GM21737 (cell line): Measurements from ENCODE around the gene SHB.

Source experiments
- ATAC-seq: cut with Tn5 transposase; IDR thresholded peaks from one replicate; pipeline ENCODE4 v1.9.1; 2021; ENCODE audit warnings: mild to moderate bottlenecking, moderate library complexity; ENCODE audit not compliant: unreplicated experiment

SHB gene

DNA sequence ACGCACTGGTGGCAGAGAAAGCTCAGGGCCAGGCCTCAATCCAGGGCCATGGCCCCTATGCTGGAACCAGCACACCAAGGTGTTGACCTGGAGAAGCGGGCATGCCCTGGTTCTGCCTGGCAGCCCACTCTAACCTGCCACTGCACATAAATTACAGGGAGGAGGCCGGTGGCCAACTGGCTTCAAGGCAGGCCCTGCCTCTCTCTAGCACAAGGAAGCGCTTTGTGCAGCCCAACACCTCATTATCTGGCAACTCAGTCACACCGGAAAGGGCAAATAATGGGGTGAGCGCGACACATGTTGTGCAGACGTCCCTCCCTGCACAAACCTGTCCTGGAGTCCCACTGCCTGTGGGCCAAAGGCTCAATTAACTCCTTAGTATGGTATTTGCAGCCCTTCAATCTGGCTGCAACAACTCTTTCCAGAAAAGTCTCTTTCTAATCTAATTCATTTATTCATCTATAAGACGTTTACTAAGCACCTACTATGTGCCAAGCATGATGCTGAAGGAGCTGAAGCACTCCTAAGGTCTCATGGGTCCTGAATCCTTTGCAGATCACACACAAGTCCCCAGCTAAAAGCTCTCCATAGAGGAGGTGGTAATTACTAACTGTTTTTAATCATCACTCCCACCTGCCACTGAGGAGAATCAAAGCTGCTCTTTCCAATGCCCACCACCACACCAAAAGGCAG lies 24.9 kb downstream of the SHB start:
- ATAC-seq, result no peak

DNA sequence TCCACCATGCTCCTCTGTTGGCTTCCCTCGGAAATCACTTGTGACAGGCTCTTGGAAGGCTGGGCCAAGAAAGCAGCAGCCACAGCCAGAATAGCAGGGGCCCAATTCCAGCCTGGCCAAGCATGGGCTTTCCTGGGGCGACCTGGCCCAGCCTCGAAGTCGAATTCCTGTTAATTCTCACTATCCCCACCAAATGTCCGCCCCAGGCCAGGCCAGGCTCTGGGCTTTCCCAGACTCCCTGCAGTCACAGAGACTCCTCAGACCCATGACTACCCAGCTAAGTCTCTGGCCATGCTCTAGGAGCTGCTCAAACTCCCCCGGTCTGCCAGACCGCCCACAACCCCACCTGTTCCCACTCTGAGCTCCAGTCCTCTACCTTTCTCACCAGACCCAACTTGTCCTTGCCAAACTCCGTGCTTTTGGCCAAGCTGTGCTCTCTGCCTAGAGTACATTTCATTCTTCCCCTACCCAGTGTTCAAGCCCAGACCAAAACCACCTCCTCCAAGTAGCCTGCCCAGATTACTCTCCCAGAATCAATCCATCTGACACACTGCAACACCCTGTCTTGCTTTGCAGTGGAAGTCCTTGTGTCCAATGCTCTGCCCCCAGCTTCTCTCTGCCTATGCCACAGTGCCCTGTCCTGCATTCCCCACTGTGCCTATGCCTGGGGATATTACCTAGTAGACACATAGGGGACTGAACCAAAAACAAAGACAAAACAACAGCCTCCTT lies 26.2 kb downstream of the SHB start:
- no peak for ATAC-seq

DNA sequence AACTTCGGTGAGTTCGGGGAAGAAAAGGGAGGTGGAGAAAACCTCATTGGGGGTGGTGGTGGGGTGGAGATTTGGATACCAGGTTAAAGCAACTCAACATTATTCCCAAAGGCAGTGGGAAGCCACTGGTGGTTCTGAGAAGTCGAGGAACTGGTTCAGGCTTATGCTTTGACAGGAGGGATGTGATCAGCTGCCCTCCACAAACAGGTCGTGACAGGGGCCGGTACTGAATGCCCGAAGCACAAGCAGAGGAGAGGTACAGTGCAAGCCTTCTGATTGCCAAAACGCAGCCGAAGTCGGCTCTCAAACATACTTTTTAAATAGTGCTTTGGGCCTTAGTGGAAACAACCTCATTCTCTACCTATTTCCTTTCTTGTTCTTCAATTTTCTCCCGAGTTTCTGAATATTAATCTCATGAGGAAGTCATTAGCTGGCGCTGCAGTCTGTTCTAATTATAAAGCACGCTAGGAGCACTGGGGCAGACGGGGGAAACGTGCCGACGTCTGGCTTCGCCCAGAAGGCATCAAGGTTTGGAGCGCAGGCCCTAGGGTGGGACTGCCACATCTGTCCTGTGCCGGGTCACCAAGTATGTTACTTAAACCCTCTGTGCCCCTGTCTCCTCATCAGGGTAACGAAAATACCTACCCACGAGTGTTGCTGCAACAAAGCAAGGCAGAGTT lies 27.3 kb downstream of the SHB start:
- ATAC-seq, result no peak

DNA sequence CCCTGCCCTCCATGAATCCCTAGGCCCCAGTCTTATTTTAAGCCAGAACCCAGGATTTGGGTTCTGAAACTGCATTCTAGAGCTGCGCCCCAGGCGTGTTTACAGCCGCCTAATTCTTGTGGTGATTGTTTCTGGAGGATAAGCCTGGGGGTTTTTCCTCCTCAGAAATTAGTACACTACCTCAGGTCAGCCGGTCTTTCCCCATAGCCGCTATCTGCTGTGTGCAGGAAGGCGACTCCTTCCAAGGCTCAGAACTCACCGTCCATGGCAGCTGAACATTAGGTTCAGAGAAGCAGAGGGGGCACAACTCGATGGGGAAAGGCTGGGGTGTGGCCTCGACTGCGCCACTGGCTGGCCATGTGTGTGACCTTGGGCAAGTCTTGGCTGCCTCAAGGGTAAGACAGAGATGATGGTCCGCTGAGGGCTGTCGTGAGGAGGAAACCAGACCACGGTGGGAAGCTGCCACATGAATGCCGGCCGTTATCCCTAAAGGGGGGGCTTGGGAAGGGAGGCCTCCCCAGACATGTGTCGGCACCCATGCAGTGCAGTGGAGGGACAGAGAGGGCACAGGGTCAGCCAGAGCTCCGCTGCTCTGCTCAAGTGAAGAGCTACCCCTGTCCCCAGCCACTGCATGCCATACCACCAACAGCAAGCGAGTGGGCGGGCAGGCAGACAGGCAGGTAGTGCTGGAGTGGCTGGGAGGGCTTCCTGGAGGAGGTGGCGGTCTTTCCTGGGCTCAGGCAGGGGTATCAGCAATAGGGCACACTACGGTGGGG lies 28.9 kb downstream of the SHB start:
- no peak for ATAC-seq

DNA sequence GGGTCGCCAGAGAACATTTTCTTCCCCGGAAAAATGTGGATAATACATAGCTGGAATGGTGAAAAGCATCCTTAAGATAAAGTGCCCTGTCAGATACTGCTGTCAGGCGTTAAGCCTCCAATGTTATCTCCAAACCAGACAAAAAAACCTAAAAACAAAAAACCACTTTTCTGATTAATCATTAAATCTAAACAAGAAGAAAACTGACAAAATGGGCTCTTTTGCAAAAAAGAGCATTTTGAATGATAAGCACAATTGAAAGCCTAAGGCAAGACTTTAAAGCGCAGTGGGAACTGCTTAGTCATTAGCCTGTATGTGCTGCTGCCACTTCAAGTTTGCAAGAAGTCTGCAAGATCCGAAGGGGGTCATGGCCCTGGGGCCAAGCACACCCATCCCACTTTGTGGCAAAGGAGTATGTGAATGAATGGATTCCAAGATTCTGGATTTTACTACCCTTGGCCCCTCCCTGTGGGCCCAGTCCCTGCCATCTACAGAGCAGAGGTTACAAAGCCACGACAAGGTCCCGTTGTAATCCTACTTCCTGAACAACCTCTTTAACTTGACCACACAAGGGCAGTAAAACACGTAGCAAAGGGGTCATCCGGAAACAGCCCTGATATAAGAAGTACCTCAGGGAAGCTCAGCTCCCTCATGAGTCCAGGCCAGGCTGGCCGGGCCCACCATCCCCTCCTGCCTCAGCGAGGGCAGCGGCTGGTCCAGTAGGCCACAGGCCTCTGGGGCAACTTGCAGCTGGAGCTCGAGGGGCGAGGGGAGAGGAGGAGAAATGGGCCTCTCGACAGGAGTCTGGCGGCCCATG lies 29.7 kb downstream of the SHB start:
- no peak for ATAC-seq

DNA sequence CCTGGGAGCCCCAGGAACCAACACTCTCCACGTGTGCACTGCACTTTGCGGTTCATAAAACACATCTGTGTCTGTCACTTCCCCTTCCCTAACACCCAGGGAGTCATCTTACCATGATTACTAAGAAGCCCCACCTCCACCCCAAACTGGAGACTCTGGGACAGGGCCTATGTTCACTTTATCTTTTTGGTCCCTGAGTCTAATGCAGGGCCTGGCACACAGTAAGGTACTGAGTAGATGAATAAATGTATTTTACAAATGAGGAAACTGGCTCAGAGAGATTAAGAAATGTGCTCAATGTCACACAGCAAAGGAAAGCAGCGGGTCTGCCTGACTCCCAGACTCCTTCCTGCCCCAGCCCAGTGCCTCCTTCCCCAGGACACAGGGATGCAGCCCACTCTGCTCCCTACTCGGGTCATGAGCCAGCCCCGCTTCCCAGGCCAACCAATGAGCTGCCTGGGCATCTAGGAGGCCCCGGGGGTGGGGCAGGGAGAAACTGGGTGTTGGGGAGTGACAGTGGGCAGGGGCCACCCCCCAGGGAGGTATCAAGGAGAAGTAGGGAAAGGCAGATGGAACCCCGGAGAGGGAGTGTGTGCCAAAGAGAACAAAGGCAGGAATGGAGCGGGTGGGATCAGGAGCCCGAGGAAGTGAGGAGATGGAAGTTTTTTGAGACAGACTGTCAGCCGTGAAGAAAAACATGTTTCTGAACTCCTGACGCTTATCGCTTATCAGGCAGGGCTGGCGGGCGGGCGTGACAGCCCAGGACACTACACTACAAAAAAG lies 30.5 kb downstream of the SHB start:
- no peak for ATAC-seq

DNA sequence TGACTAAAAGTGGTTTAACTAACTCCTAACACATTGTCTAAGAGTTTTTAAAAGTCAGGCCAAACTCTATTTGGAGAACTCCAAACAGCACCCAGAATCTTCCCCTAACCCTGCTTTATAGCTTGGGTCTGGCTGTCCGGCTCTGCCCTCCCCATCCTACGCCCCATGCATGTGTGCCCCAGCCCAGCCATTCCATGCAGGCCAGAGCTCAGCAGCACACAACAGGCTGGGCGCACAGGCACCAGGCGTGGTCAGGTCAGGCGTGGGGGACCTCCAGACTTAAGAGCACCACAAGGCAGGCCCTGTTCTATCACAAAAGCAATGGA lies 31.1 kb downstream of the SHB start:
- no peak for ATAC-seq

DNA sequence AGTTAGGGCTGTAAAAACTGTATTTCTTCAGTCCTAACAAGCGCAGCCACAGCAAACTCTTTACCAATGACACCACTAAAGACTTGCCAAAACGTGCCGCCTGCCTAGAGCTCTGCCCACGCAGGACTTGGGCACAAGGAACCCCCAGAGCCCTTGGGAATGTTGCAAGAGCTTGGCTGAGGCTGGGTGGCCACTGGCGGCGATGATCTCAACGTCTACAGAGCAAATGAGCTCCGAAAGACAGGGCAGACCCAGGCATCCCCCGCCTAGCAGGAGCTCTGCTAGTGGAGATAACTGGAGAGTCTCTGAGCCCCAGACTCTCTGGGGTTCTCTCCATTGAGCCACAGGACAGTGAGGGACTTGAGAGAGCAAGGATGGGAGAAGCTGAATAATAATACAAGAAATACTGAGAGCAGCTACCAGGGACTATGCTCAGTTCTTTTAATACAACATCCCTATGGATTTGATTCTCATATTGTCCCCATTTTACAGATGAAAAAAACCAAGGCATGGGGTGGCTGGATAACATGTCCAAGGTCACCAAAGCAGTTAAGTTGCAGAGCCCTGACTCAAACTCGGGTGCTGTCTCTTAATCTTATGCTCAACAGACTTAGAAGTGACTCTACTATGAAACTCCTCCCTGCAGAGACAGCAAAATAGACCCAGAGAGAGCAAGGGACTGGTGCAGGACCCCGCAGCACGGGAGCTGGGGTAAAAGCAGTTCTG lies 32.5 kb downstream of the SHB start:
- no peak for ATAC-seq

DNA sequence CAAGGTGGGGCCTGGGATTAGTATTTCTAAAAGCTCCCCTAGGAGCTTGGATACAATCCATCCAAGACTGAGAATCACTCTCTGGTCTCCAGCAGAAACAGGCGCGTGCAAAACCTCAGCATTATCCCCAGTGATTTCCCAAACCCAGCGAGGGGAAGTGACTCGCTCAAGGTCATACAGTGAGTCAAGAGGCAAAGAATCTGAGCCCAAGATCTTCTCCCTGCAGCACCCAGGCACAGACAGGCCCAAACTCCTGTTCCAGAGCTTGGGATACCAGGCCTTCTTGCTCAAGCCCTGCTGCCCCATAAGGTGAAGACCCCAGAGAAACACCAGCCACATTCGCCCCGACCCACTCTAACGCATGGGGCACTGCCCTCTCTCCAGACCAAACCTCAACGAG lies 33.2 kb downstream of the SHB start:
- no peak for ATAC-seq

DNA sequence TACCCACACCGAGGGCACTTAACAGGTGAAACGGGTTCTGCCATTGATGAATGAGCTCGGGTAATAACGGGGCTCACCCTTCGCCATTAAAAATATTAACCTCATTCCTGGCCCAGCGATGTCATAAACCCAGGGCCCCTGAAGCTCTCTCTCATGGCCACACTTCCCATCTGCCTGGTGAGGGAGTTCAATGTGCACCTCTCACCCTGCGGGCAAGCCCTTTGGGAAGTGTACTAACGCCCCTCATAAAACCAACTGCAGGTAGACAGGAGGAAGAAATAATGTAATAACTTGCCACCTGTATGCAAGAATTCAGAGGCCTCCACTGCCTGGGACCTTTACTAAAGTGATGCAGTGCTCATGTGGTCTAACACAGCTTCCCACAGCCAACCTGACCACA lies 35.1 kb downstream of the SHB start:
- ATAC-seq, result no peak

DNA sequence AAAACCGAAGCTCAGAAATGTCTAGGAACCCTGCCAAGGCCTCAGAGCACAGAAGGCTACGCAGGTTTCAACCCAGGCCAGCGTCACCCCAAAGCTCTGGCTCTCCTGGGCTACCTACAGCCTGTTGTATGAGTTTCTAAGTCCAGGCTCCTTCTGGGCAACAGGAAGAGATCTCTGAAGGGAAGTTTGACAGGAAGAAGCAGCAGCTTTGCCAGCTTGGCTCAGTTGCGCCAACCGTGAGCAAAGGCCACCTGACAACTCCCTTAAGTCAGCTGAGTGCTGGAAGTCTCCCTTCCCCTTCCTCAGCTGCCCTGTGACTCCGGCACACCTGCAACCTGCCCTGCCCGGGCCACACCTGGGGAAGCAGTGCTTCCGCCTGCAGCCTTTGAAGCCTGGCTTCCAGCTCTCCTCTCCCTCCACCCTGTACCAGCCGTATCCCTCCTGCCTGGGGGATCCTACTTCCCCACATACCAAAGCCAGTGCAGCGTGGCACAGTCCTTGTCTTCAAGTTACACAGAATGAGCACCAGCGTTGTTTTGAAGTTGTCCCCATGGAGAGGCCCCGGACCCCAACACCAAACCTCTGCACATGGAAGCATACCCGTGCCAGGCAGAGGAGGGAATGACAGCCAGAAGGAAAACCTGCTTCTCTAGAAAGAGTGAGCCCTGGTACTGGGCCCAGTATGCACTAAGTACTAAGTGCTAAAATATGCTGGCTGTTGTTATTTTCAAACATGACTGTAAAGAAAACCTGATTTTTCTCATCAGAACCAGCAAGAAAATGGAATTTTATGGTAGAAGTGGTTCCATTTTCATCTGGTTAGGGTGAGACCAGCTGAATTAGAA lies 36.5 kb downstream of the SHB start:
- ATAC-seq, result no peak

DNA sequence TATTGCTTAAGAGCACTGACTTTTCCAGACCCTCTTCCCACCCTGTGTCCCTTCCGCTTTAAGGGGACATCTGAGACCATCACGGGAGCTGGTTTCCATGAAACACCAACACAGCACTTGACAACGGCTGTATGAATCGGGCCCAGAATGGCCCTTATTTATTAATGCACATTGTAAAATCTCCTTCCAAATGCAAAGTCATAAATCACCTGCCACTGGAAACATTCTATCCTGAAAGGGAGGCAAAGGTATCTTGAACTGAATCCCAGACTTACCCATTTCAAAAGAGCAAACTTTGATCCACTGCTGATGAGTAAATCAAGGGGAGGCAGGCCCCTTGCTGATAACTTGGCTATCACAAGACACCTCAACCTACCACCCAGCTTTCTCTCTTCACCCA lies 37.4 kb downstream of the SHB start:
- no peak for ATAC-seq

DNA sequence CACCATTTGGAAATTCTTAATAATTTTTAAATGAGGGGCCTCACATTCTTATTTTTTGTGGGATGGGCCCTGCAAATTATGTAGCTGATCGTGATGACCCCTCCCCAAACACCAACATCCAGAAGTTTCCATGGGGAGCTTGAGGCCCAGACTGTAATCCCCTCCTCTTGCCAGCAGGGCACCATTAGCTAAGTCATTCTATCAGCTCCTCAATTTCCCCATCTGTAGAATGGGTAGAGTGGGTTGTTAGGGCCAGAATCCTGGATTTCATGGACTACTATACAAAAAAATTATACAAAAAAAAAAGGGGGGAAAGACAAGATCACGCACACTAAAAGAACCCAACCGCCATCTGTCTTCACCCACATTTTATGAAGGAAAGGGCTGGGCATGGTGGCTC lies 38.4 kb downstream of the SHB start:
- no peak for ATAC-seq

DNA sequence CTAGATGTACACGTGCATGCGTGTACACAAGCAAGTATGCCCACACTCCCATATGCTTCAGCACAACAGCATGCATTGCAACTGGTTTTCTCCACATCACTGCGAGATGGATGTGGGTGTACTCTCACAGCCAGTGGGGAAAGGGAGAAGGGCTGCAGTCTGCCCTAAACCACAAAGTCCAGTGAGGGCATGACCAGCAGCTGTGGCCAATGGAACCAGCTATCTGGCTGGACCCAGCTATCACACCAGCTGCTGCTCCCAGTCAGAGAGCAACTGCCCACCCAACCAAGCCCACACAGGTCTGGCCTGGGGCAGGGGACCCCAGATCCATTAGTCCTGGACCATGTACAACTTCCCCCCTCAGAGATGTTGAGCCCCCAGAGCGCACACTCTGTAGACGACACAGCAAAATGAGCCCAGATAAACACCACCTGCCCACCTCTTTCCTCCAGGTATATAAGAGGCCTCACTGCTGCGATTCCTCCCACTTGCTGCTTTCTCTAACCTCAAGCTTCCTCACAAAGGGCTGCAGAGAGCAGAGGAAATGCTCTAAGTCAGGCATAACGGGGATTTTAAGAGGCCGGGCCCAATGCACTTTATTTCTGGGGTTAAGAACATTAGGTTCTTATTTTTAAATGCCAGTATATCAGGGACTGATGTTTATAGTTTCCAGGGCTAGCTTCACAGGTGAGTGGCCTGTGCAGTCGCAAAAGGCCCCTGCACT lies 39.0 kb downstream of the SHB start:
- ATAC-seq, result no peak

DNA sequence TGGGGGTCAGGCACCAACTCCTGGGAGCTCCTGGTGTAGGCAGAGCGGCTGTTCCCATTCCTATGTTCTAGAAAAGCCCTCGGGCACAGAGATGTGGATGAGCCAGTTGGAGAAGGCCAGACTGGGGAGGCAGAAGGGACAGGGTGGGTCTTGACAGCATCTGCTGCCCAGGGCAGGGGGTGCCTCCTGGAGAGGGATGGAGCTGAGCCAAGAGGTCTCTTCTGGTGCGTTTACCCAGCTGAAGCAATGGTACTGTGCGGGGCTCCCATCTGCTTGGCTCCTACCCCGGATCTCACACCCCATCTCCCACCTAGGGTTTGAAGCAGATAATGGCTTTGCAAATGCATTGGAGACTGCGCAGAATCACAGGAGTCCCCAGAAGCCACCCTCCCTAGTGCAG lies 41.3 kb downstream of the SHB start:
- no peak for ATAC-seq

DNA sequence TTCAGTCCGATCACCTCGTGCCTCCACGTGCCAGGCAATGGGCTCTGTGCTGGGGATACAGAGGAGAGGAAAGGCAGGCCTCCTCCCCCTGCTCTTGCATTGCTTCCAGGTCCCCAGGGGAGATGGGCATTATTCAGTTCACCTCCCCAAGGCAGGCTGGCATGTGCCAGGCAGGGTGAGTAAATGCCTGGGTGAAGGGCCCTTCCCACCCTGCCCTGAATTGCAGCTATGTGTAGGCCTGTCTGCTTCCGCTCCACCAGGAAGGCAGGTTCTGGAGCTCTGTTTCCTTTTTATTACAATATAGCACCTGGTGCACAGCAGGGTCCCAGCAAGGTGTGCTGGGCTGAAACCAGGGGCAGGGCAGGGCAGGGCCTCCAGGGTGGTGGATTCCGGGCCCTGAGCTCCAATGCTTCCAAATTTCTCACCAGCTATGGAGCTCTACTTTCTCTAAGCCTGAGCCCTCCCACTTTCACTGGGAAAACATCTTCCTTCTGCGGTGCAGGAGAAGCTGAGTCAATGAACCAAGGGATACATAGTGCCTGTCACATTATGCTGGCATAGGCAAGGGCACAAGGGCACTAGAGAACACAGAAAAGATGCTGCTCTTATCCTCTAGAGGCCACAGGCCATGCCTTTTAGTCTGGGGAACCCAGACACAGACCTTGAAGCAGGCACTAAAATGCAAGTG lies 42.0 kb downstream of the SHB start:
- ATAC-seq, result no peak
